UCSD-AML1 (cell line): ENCODE data around the gene ZBTB16.

Source experiments
- DNase-seq: peaks from one replicate; lab custom pipeline; 2025; ENCODE audit not compliant: unreplicated experiment; lab: John Stamatoyannopoulos, UW

Gene ZBTB16

DNA sequence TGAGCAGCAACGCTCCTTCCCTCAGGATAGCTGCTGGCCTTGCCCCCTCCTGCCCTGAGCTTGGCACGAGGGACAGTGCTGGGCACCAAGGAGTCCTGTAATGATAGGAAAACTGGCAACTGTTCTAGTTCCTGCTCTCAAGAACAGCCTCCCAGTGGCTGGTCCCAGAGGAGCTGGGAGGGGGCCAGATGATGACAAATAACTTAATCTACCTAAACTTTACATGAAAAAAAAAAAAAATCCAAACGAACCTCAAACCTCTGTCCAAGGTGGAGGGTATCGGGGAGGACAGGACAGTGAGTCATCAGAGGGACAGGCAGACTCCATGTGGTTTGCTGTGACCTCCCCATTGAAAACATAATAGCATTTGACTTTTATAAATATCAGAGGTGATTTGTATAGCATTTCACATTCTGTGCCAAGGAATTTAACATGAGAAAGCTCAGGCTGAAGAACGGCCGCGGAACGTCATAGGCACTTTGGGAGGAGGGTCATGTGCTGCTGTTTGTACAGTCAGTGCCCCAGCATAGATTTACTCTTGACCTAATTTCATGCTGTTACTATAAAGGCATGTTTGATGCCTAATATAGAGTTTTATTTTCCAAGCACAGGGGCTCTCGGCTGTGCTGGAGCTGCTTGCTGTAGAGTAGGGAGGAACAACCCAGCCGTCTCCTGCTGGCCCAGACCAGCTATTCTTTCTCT lies 138.4 kb downstream of the ZBTB16 start:
- DNase-seq, result no peak

DNA sequence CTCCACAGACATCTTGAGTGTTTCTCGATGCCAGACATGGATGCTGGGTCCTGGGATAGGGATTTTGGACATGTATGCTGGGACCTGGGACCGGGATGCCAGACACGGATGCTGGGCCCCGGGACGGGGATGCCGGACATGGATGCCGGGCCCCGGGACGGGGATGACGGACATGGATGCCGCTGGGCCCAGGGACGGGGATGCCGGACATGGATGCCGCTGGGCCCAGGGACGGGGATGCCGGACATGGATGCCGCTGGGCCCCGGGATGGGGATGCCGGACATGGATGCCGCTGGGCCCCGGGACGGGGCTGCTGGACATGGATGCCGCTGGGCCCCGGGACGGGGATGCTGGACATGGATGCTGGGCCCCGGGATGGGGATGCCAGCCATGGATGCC lies 139.5 kb downstream of the ZBTB16 start:
- DNase-seq, result no peak

DNA sequence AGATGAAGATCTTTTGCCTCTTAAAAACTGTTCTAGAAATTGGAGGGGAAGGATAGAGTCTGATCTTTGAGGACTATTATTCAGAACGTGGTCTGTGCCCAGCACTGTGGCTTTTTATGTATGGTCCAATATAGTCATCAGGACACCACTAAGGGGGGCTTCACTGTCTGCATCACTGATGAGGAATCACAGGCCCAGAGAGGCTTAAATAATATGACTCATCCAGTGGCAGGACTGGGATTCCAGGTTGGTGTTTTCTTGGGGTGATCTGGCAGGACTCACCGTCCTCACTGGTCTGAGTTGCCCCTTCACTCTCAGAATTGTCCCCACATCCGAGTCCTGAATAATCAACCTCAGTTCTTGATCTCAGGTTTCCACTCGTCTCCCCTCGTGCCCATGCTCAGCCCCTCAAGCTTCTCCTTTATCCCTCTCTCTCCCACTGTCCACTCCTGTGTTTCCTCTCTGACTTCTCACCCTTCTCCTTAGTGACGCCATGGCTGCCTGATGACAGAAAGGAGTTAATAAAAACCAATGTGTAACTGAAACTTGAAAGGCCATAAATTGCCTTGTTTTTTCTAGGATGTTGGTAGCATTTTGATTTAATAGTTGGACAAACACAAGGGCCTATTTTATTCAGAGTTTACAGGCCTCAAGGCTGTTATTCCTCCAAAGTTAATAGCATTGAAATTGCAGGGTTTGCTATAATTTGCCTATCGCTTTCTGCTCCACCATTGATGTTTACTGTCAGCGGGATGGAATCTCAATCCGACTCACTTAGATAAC lies 141.0 kb downstream of the ZBTB16 start:
- DNase-seq, result no peak

DNA sequence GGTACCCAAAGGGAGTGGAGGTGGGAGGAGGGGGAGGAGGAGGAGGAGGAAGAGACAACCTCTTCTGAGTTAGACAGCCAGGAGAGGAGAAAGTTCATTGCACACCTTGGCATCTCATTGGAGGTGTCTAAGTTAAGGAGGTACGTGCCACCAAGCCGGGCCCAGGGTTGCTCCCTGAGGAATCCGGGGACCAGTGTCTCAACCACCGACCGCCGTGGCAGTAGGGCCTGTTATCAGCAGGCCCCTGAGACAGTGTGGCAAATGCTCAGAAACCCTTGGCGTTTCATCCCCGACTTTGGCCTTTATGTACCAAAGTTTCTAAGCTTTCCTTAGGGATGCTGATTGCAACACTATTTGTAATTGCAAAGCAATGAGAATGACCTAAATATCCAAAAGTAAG lies 141.7 kb downstream of the ZBTB16 start:
- DNase-seq, result no peak

DNA sequence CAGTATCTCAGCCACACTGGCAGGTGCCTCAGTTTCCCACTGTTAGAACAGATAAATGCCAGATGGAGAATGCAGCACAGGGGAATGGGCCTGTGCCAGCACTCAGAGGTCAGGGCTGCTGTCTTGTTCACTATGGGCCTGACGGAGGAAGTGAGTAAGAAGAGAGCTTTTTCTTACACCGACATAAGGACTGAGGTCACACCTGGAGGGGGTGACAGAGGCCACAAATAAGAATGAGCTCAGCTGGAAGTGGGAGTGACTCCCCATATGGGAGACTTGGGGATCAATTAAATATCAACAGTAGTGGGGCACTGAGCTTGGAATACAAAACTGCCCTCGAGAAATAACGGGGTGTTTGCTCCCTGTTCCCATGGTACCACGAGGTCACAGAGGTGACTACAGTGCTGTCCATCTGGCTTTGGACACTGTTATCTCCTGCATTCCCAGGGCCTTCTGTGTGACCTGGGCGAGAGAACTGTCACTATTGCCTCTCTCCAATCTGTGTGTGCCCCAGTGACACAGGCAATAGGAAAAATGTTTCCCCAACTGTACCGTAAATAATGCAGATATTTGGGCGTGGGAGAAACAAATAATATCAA lies 142.6 kb downstream of the ZBTB16 start:
- DNase-seq, result no peak

DNA sequence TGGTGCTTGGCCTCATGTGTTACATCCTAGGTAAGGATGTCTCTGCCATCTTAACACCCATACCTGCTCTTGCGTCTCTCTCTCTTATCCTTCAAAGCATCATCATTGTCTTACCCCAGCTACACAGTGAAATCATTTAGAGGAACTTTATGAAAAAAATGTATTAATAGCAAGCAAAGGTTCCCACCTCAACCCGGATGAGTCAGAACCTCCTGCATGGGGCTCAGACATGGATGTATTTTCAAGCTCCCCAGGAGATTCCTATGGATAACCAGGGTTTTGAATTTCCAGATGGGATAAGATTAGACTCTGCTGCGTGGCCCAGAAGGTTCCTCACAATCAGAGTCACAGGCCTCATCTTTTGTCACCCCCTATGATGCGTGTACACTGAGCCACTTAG lies 147.6 kb downstream of the ZBTB16 start:
- no peak for DNase-seq

DNA sequence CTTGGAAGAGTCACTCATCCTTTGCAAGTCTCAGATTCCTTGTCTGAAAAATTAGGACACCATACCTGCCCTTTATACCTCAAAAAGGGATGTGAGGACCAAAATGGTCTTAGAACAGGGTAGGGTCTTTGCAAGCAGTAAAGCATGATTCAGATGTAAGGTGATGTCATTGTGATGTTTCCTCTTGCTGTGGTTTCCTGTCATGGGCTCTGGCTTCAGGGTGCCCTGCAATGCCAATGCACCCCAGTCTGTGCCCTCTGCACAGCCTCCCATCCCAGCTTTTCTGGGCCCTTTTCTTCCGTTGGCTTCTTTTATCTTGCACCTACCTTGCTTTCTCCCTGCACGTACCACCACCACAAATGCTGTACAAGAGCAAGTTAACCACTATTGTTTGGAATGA lies 148.9 kb downstream of the ZBTB16 start:
- no peak for DNase-seq

DNA sequence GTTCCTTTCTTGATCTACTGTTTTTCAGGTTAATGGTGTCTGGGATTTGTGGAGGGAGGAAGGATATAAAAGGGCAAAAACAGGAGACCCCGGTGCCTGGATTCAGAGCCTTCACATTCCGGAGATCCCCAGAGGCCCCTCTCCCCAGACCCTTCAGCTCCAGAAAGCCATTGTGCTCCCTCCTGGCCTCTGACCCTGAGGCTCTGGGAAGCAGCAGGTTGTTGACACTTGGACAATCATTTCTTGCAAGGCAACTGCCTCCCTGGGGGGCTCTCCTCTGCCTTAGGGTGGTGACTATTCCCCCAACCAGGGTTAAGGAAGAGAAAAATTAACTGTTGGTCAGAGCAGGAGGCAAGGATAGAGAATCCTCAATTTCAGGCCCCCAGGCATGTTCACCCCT lies 149.8 kb downstream of the ZBTB16 start:
- no peak for DNase-seq

DNA sequence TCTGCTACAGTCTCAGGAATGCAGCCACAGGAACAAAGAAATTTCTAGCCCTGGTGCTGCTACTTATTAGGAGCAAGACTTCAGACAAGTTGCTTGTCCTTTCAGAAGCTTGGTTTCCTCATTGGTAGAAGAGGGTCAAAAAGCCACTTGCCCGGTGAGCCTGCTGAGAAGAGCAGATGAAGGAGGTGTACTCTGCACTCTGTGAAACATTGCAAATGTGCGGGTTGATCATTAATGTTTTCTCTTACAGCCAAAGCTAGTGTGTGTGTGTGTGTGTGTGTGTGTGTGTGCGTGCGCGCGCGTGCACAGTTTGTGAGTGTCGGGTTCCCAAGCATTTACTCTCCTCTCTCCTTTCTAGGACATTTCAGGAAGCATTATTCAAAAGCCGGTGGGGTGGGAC lies 150.4 kb downstream of the ZBTB16 start:
- DNase-seq, result no peak

DNA sequence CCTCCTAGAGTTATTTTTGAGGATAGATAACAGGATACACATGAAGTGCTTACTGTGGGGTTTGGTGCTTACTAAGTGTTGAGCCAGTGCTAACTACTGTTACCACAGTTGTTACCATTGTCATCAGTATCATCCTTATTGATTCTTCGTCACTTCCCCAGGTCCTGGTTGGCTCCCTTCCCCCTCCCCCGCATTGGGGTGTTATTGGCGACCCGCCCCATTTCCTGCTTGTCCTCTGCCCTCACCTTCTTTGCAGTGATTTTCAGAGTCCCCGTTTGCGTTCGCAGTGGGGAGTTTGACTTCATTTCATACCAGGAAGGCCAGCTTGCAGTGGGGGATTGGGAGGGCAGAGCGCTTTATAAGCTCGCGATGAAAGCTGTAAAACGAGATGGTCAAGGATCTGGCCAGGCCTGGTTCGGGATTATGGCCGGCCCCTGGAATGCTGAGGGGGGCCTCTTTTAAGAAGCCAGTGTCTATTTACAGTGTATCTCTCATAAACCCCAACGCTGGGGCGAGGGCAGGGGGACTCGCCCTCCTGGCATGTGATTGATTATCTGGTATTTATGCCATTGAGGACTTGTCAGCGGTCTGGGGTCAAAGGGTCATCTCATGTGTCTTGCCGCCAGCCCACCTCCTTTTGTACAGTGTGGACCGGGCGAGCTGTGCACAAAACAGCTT lies 152.1 kb downstream of the ZBTB16 start:
- no peak for DNase-seq

DNA sequence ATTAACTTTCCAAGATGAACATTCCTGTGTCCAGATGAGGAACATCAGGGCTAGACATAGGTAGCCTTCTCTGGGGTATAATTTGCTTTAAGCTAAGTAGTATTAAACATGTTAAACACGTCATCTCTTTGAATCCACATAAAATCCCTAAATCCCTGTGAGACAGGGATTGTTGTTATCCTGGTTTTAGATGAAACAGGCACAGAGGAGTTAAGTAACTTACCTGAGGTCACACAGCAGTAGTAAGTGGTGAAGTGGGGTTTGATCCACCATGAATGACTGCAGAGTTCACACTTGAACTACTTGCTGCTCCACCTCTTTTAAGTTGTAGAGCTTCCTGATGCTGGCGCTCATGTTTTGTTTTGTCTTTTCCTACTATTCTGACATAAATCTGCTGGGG lies 154.1 kb downstream of the ZBTB16 start:
- DNase-seq, result no peak

DNA sequence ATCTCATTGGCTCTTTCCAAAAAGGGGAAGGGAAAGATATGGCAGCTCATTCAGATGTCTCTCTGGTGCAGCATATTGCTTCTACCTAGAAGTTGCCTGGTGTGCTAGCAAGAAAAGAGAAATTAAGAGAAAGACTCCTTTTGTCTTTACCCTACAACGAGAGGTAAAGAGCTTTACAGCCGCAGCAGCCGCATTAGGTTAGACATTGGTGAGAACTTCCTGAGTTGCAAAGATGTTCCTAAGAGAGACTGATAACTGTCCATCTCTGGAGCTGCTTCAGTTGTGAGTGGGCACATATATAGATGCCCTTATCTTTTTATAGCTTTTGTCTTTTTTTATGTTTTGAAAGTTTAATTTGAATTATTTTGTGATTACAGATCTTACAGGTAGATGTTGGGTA lies 155.9 kb downstream of the ZBTB16 start:
- no peak for DNase-seq

DNA sequence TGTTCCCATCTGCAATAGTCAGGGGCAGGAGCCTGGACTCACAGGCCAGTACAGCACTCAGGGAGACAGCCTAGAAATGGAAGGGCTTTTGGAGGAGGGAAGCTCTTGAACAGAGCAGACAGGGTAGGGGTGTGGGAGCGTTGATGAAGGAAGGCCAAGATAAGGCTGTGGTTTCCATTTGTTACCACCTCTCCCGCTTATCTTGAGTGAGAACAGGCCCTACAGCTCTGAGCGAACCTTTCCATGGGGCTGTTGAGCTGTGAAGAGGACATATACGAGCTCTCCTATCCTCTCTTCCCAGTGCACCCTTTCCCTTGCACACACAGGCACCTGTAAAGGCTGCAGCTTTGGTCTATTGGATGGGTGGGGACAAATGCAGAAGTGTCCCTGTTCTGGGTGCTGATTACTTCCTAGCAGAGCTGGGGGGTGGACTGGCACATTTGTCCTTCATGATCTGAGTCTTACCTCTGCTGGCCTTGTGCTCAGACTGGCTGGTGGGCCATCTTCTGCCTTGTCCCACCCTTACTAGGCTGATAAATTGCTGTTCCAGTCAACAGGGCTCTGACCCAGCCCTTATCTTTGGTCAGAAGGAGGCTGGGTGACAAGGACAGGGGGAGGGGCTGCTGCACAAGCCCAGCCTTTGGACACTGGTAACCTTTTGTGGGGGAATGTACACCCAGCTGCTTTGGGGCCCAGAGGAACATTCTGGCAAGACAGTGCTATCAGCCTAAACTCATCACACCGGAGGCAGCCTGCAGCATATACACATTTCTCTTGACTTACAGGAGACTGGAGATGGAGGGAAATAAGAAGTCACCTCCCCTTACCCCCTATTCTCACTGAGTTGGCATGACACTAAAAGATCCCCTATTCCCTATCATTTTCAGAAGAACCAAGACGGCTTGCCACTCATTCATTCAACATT lies 156.6 kb downstream of the ZBTB16 start:
- DNase-seq, result peak; percentile 65

DNA sequence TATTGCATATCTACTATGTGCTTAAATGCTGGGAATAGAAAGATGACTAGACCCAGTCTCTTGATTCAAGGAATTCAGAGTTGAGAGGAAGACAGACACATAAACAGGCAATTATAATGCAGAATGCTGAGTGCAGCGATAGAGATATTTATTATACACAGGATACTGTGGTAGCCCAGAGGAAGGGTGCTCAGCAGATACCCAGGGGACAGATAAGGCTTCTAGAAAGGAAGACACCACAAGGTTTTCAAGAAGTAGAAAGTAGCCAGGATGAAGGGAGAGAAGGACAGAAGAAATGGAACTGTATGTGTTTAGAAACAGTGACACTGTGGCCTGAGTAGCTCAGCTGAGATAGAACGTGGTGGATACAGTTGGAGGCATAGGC lies 157.3 kb downstream of the ZBTB16 start:
- DNase-seq, result no peak

DNA sequence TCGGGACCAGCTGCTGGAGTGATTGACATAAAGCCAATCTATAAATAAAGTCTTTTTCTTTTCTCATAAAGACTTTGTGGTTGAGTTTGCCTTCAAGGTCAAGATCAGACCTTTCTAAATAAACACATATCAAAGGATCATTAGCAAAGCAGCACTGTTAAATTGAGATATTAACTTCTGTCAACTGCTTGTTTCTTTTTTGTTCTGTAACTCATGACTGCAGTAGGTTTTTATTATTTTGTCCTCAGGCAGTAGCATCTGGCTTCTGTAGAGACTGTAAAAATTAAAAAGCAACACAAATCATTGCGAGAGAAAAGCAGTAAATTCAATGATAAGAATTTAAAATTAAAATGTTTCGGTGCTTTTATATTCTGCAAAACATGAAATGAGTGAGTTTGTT lies 159.0 kb downstream of the ZBTB16 start:
- no peak for DNase-seq

DNA sequence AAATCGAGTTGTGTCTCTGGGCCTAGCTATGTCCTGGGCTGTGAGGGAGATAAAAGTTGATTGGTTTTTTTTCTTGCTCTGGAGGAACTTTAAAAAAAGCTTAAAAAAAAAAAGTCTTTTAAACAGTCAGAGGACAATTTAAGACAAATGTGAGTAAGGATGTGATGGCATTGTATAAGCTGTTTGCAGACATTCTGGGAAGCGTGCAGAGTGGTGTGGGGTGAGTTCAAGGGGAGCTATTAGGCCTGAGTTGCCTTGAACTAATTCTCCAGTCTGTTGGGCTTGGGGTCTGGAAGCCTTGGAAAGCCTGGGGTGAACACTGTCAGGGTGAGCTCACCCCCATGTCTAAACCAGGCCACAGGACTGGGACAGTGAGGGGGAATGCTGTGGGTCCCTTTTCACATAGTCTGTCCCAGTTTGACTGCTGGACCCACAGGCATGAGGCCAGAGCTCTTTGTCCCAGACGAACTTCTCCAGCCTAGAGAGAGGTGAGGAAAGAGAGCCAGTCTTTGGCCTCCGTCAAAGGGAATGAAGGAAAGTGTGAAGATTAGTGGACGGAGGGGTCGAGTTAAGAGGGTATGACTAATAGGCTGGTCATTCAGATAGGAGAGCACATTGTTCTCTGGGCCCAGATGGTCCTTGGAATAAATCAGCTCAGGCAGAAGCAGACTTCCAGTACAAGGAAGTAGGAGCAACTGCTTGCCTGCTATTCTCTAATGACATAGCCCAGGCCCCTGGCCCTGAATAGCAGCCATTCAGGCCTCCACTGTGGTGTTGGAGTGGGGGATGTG lies 160.2 kb downstream of the ZBTB16 start:
- DNase-seq, result no peak

DNA sequence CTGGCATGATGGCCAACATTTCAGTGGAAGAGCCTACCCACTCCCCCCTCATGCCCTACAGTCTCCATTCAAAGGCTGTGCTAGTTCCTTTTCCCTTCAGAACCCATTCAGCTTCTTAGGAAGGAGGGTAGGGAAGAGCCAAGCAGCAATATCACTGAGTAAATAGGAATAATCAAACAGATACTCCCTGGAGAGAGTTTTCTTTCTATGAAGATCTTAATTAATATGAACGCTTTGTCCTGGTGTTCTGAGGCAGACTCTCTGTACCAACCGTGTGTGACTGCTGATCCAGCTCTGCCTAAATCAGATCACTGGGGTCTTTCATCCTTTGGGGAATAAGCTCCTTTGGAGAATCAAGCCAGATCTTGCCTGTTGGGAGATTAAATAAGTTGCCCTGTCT lies 161.5 kb downstream of the ZBTB16 start:
- no peak for DNase-seq

DNA sequence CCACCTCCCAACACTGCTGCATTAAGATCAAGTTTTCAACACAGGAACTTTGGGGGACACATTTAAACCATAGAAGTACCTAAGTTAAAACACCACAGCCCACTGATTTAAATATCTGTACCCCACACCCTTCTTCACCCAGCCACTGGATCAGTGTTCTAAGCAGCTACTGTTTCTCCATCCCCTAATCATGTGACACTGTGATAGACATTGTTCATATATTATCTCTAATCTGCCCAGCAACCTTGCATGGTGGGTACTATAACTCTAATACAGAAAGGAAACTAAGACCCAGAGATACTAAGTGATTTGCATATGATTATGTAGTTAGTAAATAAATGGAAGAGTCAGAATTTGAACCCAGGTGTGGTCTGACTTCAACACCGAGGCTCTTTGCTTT lies 166.2 kb downstream of the ZBTB16 start:
- no peak for DNase-seq

DNA sequence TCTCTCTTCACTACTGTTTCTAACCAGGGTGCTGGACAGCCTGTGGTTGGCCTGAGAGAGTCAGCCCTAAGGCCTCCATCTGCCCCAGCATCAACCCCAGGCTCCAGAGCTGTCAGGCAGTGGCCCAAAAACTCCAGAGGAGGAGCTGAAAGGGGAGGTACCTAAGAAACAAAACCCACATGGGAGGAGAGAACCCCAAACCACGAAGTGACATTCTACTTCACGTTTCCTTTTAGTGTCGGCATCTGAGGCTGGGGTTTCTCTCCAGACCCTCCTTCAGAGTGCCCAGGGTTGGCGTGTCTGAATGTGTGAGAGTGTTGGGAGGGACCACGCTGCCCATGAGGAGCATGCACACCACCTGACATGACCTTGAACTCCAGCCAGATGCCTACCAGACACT lies 166.8 kb downstream of the ZBTB16 start:
- no peak for DNase-seq
